PC-3 (cell line): ENCODE data around the gene RHOT2. TPM values are rescaled to one million over a fixed set of nuclear protein-coding genes. Genes with fewer than 3 reads are reported as not detected.

ENCODE experiments used
- ATAC-seq: fragments of 200-7000 bp; cut with Tn5 transposase; 2 replicates; pipeline ENCODE4 v1.9.1; 2020; ENCODE audit warnings: mild to moderate bottlenecking, moderate library complexity
- BruUV-seq: library from RNA; stranded (reverse); fragments of 400-500 nt; replicated peaks from 2 replicates; lab custom pipeline; 2021; lab: Mats Ljungman, UMichigan
- CTCF ChIA-PET: fragments of 300-600 bp; sonication (Branson Sonifier 250); formaldehyde crosslinking; loops from one replicate; lab custom pipeline; 2022; ENCODE audit warnings: antibody characterized with exemption; lab: Charles Lee
- POLR2A ChIA-PET: fragments of 300-600 bp; sonication (Branson Sonifier 250); formaldehyde crosslinking; loops from one replicate; lab custom pipeline; 2022; ENCODE audit warnings: antibody characterized with exemption; ENCODE audit not compliant: unreplicated experiment; lab: Charles Lee
- DNase-seq: peaks from one replicate; pipeline ENCODE4 v3.0.0-alpha.2; 2015
- H2AFZ ChIP-seq: fragments of 300-600 bp; sonication (generic); 2 replicates; pipeline ENCODE4 v1.6.0; 2016; ENCODE audit warnings: antibody characterized with exemption, low read length
- H3F3A ChIP-seq: fragments of 300-600 bp; sonication (generic); one replicate; pipeline ENCODE4 v1.6.0; 2017; ENCODE audit warnings: antibody characterized with exemption, low read length, control low read depth, mild to moderate bottlenecking; ENCODE audit not compliant: unreplicated experiment
- H3K27ac ChIP-seq: fragments of 300-600 bp; sonication (generic); 2 replicates; pipeline ENCODE4 v1.5.1; 2016; ENCODE audit warnings: mild to moderate bottlenecking, low read length
- H3K27me3 ChIP-seq: fragments of 300-600 bp; sonication (generic); 2 replicates; pipeline ENCODE4 v1.6.1; 2016; ENCODE audit warnings: low read length, mixed read lengths
- H3K36me3 ChIP-seq: fragments of 300-600 bp; sonication (generic); 2 replicates; pipeline ENCODE4 v1.6.1; 2016; ENCODE audit warnings: low read depth, mixed run types, low read length, mixed read lengths
- H3K4me1 ChIP-seq: fragments of 300-600 bp; sonication (generic); 2 replicates; pipeline ENCODE4 v1.5.1; 2016; ENCODE audit warnings: low read length; ENCODE audit not compliant: insufficient read depth
- H3K4me2 ChIP-seq: fragments of 300-600 bp; sonication (generic); 2 replicates; pipeline ENCODE4 v1.6.0; 2016; ENCODE audit warnings: low read length
- H3K4me3 ChIP-seq: fragments of 300-600 bp; sonication (generic); 2 replicates; pipeline ENCODE4 v1.5.1; 2016; ENCODE audit warnings: mild to moderate bottlenecking, low read length, mixed read lengths
- H3K79me2 ChIP-seq: fragments of 300-600 bp; sonication (generic); 2 replicates; pipeline ENCODE4 v1.6.1; 2017; ENCODE audit warnings: low read length, mixed read lengths
- H3K9ac ChIP-seq: fragments of 300-600 bp; sonication (generic); 2 replicates; pipeline ENCODE4 v1.6.0; 2016; ENCODE audit warnings: mild to moderate bottlenecking, low read length
- H3K9me2 ChIP-seq: fragments of 300-600 bp; sonication (generic); replicated peaks from 2 replicates; pipeline ENCODE4 v1.6.1; 2016; ENCODE audit warnings: mixed run types, low read length, mixed read lengths
- H3K9me3 ChIP-seq: fragments of 300-600 bp; sonication (generic); 2 replicates; pipeline ENCODE4 v1.6.1; 2016; ENCODE audit warnings: low read length, mixed read lengths
- H4K20me1 ChIP-seq: fragments of 300-600 bp; sonication (generic); 2 replicates; pipeline ENCODE4 v1.6.1; 2016; ENCODE audit warnings: low read length, mixed read lengths
- CTCF ChIP-seq: fragments of 300-600 bp; sonication (generic); conservative IDR thresholded peaks from 2 replicates; pipeline ENCODE4 v1.5.1; 2017; ENCODE audit warnings: antibody characterized with exemption, low read depth, mild to moderate bottlenecking, low read length
- EZH2 ChIP-seq: fragments of 300-600 bp; sonication (generic); IDR thresholded peaks from one replicate; pipeline ENCODE4 v1.6.1; 2017; ENCODE audit warnings: antibody characterized with exemption, mild to moderate bottlenecking, low read length; ENCODE audit not compliant: unreplicated experiment
- EZH2phosphoT487 ChIP-seq: fragments of 300-600 bp; sonication (generic); IDR thresholded peaks from 2 replicates; pipeline ENCODE4 v1.6.1; 2018; ENCODE audit warnings: mild to moderate bottlenecking, antibody characterized with exemption, low read length, borderline replicate concordance
- intact Hi-C: fragments of 100-400 bp; cut with micrococcal nuclease; formaldehyde crosslinking; loops from 2 replicates; pipeline ENCODE4 v1.9.0; 2023
- total RNA-seq: library from RNA; depleted of rRNA; stranded (reverse); fragments of >200 nt; gene quantifications from 2 replicates; pipeline ENCODE4 v1.2.3, GENCODE V29; 2014

The RHOT2 gene
- total RNA-seq, 1 experiment from 2014 or later, result 93.0 TPM

GRCh38 chr16:708959-709358 lies 41.0 kb downstream of the RHOT2 start:
- CTCF ChIA-PET, result interaction anchor here (0.6 kb wide), 1 partner anchor 100 kb away, joined by 4 read pairs; no protein-coding TSS in a partner anchor
- no peaks in the 10 kb centered on the region for H3K9me3 ChIP-seq
- intact Hi-C loops, result no loop called here
- no peaks in the 10 kb centered on the region for H4K20me1 ChIP-seq
- BruUV-seq, result no TSS peak
- ATAC-seq (no peak), DNase-seq (no peak)
- H3K27me3 ChIP-seq, result peaks cover 33% of the 10 kb centered on the region
- H3K9ac ChIP-seq, result no peak overlapping the region
- no peak for TF ChIP-seq EZH2
- TF ChIP-seq CTCF, result no peak
- TF ChIP-seq EZH2phosphoT487, result no peak
- no peaks in the 10 kb centered on the region for H3K36me3 ChIP-seq
- POLR2A ChIA-PET, result no interaction called here
- no peaks in the 10 kb centered on the region for H3F3A ChIP-seq
- H3K4me1 ChIP-seq, result peaks cover 8% of the 10 kb centered on the region
- no peak overlapping the region for H3K4me2 ChIP-seq
- no peak overlapping the region for H3K4me3 ChIP-seq
- no peak overlapping the region for H3K27ac ChIP-seq
- H3K9me2 ChIP-seq, result no peaks in the 10 kb centered on the region
- H2AFZ ChIP-seq, result no peak overlapping the region
- H3K79me2 ChIP-seq, result no peaks in the 10 kb centered on the region

GRCh38 chr16:709566-710499 lies 41.9 kb downstream of the RHOT2 start:
- Histone ChIP-seq H2AFZ (no peak overlapping the region), H3K27me3 (peaks cover 28% of the 10 kb centered on the region), H3K9me3 (no peaks in the 10 kb centered on the region), H3K27ac (no peak overlapping the region), H3K4me3 (no peak overlapping the region), H3K9me2 (no peaks in the 10 kb centered on the region), H4K20me1 (no peaks in the 10 kb centered on the region), H3K79me2 (no peaks in the 10 kb centered on the region), H3K9ac (no peak overlapping the region), H3K4me2 (no peak overlapping the region), H3K4me1 (peaks cover 16% of the 10 kb centered on the region), H3K36me3 (no peaks in the 10 kb centered on the region), H3F3A (no peaks in the 10 kb centered on the region)
- ChIA-PET CTCF (interaction anchor here (0.6 kb wide), 1 partner anchor 100 kb away, joined by 4 read pairs; no protein-coding TSS in a partner anchor), POLR2A (no interaction called here)
- intact Hi-C loops, result loop anchor here (10.0 kb wide), 1 partner anchor 75 kb away; the partner anchor contains the start of genes CHTF18 and RPUSD1
- TF ChIP-seq CTCF (0 out of 2 replicates have a peak, but pooled peaks have one; percentile 12), EZH2phosphoT487 (no peak), EZH2 (no peak)
- no TSS peak for BruUV-seq
- peak; percentile 54 for DNase-seq
- no peak for ATAC-seq
